ENCODE data around the gene FAM222A. TPM values are rescaled to one million over a fixed set of nuclear protein-coding genes. Genes with fewer than 3 reads are reported as not detected.

Gene FAM222A
- polyA plus RNA-seq, 1 donor = 9.8 TPM

DNA sequence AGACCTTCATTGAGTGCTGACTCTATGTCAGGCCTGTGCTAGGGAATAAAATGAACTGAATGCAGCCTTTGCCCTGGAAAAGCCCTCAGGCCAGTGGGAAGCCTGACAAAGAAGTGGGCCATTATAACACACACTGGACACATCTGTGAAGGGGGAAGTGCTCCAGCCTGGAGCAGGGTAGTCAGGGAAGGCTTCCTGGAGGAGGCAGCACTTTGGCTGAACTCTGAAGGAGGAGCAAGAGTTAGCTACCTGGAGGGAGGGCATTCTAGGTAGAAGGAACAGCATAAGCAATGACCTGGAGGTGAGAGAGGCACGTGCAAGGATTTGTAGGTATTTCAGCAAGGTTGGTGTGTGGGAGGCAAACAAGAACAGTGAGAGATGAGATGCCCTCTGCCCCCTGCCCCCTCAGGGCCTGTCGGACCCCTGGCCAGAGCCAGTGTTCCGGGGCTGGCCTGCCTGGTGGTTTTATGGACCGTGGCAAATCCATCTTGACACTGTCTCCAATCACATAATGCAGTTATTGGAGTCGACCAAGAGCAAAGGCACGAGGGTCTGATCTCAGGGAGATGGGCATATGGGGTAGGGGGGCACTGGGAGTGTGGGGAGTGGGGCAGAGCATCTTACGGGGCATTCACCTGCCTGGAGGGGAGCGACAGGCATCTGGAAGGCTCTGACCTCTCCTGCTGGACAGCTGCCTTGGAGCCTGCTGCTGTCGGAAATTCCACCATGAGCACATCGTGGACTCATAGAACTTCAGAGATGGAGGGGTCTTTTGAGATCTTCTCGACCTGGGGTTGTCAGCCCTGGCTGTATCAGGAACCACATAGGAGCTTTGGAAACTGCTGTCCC, 2.7 kb upstream of the FAM222A start:
- no peak for DNase-seq (ENCODE audit: low read depth)

GRCh38 chr12:109711596-109712461, 1.8 kb upstream of the FAM222A start:
- DNase-seq (ENCODE audit: low read depth) = no peak

- no peak for DNase-seq (ENCODE audit: low read depth)
Observed at GRCh38 chr12:109714141-109714912, 702 bp downstream of the FAM222A start.

DNA sequence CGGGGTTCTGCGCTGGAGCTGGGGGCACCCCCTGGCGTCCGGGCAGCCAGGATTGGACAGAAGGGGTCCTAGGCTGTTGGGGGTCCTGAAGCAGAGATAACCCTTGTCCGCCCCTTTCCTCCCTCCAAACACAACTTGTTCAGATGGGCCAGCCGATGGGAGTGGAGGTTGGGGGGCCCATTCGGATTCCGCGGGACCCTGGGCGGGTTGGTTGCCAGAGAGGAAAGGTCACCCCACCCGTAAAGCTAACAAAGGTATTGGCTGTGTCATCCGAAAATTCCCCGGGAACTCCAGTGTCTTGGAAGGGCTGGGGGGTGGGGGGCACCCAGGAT, 1.3 kb downstream of the FAM222A start:
- DNase-seq (ENCODE audit: low read depth) = no peak

DNA sequence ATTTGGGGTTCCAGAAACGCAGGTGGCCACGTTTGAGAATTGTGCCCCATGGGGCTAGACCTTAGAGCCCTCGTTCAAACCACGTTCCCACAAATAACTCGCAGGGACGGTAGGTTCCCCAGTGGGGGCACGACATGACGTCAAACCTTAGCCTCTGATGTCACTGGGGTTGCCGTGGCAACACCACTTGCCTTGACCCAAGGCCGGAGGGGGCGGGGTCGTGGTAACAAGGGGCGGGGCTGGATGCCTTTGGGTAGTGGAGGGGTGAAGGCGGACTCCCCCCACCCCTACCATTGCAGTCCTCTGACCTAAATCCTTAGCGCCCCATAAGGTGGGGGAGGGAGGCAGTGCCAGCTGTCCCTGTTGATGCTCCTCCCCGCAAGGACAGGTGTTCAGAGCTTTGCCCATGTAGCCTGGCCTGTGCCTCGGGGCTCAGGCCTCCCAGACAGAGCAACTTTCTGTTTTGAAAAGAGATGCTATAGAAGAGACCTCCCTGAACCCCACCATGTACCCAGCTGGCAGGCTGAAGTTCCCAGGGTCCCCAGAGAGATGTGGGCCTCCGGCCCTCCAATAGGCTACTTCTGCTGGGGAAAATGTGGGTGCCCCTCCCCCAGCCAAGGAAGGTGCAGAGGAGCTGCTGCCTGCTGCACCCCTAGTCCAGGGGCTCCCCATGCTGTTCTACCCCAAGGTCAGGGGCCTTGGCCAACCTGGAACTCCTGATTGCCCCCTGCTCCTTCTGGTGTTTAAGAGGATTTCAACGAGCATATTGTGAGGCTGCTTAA, 1.9 kb downstream of the FAM222A start:
- no peak for DNase-seq (ENCODE audit: low read depth)

DNA sequence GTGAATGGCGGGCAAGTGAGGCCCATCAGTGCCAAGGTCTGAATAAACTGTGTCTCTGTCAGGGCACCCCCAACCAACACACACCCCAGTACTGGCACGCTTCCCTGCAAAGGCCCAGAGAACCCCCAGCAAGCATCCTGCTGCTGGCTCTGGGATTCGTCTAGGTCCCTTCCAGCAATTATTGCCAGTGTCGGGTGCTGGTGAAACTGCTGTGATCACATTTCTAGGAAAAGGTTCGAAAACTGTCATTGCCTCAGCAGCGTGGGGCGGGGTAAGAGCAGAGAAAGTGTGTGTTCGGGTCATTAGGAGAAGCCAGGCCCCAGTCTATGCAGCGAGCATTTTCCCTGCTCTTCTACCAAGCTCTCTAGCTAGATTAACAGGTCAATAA, 2.5 kb downstream of the FAM222A start:
- DNase-seq (ENCODE audit: low read depth) = no peak

GRCh38 chr12:109716512-109717389, 3.1 kb downstream of the FAM222A start:
- no peak for DNase-seq (ENCODE audit: low read depth)

DNA sequence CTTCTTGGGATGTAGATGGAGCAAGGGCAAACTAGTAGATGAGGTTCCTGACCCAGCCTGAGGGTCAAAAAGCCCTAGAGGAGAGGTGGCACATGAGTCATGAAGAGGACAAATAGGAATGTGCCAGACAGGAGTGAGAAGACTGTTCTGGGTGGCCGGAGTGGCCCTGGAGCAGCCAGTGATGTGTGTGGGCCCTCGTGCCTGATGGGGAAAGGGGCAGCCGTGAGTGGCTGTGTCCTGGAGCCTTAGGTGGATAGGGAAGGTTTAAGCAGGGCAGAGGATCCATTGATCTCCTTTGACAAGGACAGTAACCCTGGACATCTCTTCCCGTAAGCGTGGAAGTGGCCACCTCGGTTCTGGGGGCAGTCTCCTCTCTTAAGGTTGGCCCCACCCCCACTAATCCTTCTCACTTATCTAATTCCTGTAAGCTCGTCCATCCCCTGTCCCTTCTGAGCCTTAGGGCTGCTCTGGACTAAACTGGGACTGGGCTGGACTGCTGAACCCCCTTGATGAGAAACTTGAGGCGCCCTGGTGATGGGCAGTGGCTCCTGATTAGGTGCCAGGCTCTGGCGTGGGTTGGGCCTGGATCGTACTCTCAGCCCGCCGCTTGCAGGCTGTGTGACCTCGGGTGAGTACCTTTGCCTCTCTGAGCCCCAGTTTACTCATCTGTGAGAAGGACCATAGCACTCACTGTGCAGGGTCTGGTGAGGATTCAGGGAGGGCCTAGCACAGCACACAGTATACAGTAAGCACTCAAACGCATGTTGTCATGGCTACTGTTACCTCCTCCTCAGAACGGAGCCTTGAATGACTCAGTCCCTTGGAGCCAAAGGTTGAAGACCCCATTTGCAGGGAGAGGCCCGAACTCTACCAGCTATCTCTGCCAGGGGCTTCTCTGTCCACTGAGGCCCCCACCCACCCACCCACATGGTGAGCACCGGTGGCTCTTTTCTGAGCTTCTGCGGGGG, 4.0 kb downstream of the FAM222A start:
- no peak for DNase-seq (ENCODE audit: low read depth)

DNA sequence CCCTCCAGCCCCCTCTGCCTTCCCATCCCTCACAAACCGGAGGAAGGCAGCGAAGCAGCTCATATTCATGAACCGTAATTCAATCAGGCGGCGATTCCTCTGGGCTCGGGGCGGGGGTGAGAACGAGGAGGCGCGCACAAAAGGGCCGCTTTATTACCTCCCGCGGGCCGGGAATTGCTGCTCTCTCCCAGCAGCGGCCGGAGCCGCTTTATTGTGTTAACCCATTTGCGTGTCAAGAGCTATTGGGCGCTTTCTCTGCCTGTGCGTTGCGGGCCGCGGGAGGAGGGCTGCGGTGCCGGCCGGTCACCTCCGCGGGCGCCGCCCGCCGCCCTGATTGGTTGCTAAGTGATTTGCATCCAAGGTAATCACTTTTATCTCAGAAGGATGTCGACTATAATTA, 4.8 kb downstream of the FAM222A start:
- DNase-seq (ENCODE audit: low read depth) = no peak

DNA sequence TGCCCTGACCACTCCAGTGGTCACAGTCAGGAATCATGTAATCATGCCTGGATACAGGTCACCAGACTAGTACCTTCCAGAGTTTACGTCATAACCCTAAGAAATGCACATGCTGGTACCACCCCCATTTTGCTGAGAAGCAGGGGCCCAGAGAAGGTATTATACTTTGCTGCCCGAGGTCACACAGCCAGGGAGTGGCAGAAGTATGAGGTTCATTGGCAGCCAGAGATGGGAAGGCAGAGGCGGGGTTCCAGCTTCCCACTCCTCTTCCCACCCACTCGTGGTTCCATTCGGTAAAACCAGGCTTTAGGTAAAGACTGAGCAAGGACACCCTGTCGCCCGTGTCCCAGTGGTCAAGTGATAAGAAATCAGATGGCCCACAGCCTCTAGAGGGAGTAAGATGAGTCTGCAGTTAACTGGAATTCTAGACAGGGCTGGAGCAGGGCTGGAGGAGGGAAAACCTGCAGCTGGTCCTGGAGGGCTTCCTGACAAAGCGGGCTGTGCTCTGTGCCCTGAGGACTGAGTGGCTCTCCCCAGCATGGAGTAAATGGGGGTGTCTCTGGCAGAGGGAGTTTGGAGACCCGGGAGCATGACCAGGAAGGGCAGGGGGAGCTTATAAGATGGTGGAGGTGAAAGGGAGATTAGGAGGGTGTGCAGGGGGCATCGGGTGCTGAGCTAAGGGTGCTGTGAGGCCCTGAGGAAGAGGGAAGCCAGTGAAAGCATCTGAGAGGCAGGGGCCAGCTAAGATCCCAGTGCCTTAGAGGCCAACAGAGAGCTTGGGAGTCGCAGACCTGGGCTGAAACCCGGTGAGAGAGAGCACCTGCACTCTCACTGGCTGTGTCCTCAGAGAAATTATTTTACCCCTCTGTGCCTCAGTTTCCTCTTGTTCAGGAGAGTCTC, 5.7 kb downstream of the FAM222A start:
- DNase-seq (ENCODE audit: low read depth) = no peak

DNA sequence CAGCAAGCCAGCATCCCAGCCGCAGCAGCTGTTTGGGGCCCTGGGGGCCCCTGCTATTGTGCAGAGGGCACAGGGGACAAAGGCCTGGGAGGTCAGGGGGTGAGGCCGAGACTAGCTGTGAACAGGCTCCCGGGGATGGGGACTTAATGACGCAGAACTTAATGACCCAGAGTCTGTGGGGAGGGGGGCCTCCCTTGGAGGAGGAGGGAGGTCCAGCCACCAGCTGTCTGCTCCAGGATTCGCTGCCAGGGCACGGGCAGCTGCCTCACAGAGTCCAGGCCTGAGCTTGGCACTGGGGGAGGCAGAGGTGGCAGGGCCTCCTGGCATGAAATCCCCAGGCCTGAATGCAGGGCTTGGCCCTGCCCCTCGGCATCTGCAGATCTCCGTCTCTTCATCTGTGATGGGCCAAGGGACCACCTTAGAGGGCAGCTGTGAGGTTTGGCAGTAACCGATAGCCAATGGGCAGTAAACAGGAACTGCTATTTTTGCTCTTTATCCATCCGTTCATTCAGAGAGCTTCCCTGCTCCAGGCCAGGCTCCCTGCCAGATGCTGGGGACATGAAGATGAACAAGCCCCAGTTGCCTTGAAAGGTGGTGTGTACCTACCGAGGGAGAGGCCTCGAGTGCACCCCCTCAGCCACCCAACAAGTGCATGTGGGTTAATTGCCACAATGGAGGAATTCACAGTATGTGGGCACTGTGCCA, 6.7 kb downstream of the FAM222A start:
- no peak for DNase-seq (ENCODE audit: low read depth)

GRCh38 chr12:109720857-109721189, 7.2 kb downstream of the FAM222A start:
- DNase-seq (ENCODE audit: low read depth) = no peak

GRCh38 chr12:109721276-109721675, 7.7 kb downstream of the FAM222A start:
- no peak for DNase-seq (ENCODE audit: low read depth)

DNA sequence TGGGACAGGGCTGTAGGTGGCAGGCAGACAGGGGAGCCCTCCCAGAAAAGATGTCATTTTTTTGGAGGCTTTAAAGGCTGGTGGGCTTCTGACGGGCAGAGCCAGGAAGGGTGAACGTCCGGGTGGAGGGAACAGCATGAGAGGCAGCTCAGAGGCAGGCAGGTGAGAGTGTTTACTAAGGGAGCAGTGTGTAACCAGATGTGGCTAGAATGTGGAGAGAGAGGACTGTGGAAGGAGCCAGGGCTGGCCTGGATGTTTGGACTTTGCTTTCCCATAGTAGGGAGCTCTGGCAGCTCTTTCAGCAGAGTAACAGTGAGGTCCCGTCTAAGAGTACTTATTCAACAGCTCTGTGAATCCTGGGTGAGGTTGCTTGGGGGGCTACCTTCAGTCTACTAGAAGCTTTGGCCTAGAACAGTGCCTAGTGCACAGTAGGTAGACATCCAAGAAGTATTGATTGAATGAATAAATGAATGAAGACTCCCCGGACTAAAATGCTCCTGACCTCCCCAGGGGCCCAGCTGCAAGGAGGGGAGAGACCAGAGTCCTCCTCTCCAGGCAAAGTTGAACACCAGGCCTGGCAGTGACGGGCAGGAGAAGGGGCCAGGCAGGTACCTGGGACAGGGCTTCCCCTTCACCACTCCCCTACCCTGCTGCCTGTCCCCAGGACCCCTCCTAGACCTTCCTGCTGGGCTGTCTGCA, 8.5 kb downstream of the FAM222A start:
- DNase-seq (ENCODE audit: low read depth) = no peak

- no peak for DNase-seq (ENCODE audit: low read depth)
Observed at GRCh38 chr12:109722721-109723094, 9.1 kb downstream of the FAM222A start.

GRCh38 chr12:109723311-109723881, 9.8 kb downstream of the FAM222A start:
- no peak for DNase-seq (ENCODE audit: low read depth)
